A673 (cell line): ENCODE results near the gene MYBL2. TPM values are rescaled to one million over a fixed set of nuclear protein-coding genes. Genes with fewer than 3 reads are reported as not detected.

Source experiments
- BruUV-seq: library from RNA; stranded (reverse); fragments of 400-500 nt; replicated peaks from 2 replicates; lab custom pipeline; 2021; lab: Mats Ljungman, UMichigan
- CTCF ChIA-PET: fragments of 300-600 bp; sonication (Branson Sonifier 250); formaldehyde crosslinking; loops from one replicate; lab custom pipeline; 2022; ENCODE audit warnings: antibody characterized with exemption; lab: Charles Lee
- POLR2A ChIA-PET: fragments of 300-600 bp; sonication (Branson Sonifier 250); formaldehyde crosslinking; loops from one replicate; lab custom pipeline; 2022; ENCODE audit warnings: antibody characterized with exemption; ENCODE audit not compliant: low non-redundant PET; lab: Charles Lee
- DNase-seq: peaks from one replicate; pipeline ENCODE4 v3.0.0-alpha.2; 2015; ENCODE audit warnings: low spot score
- H3K27ac ChIP-seq: fragments of 200-600 bp; sonication (generic); 2 replicates; pipeline ENCODE4 v1.5.1; 2016; ENCODE audit warnings: mixed run types, low read depth, mild to moderate bottlenecking, mixed read lengths, antibody characterized with exemption, low read length; ENCODE audit not compliant: poor library complexity, severe bottlenecking
- H3K27me3 ChIP-seq: fragments of 200-600 bp; sonication (generic); replicated peaks from 2 replicates; pipeline ENCODE4 v1.6.1; 2017; ENCODE audit warnings: mixed run types, low read depth, mild to moderate bottlenecking, mixed read lengths, antibody characterized with exemption, low read length; ENCODE audit not compliant: insufficient read depth, poor library complexity
- H3K36me3 ChIP-seq: fragments of 200-600 bp; sonication (generic); 2 replicates; pipeline ENCODE4 v1.6.1; 2016; ENCODE audit warnings: mixed run types, mild to moderate bottlenecking, mixed read lengths, antibody characterized with exemption, low read length; ENCODE audit not compliant: insufficient read depth, poor library complexity, severe bottlenecking
- H3K4me1 ChIP-seq: fragments of 200-600 bp; sonication (generic); 2 replicates; pipeline ENCODE4 v1.6.1; 2017; ENCODE audit warnings: mixed run types, mild to moderate bottlenecking, mixed read lengths, antibody characterized with exemption, low read length; ENCODE audit not compliant: insufficient read depth, poor library complexity, severe bottlenecking
- H3K4me3 ChIP-seq: fragments of 200-600 bp; sonication (generic); 2 replicates; pipeline ENCODE4 v1.5.1; 2016; ENCODE audit warnings: low read depth, mixed run types, mild to moderate bottlenecking, mixed read lengths, low read length; ENCODE audit not compliant: poor library complexity, severe bottlenecking
- H3K9me3 ChIP-seq: fragments of 200-600 bp; sonication (generic); 2 replicates; pipeline ENCODE4 v1.6.1; 2016; ENCODE audit warnings: mixed run types, low read depth, mild to moderate bottlenecking, mixed read lengths, antibody characterized with exemption, low read length; ENCODE audit not compliant: poor library complexity, severe bottlenecking
- EZH2 ChIP-seq: fragments of 200-600 bp; sonication (generic); IDR thresholded peaks from 2 replicates; pipeline ENCODE4 v1.6.1; 2017; ENCODE audit warnings: borderline replicate concordance, low read depth, mild to moderate bottlenecking, mixed read lengths, antibody characterized with exemption, low read length; ENCODE audit not compliant: poor library complexity, severe bottlenecking
- intact Hi-C: fragments of 100-400 bp; cut with micrococcal nuclease; formaldehyde crosslinking; loops from one replicate; pipeline ENCODE4 v1.10.0; 2022; ENCODE audit not compliant: unreplicated experiment
- total RNA-seq: library from RNA; stranded (reverse); gene quantifications from 2 replicates; pipeline ENCODE4 v1.2.3, GENCODE V29; 2021
- TF ChIP-seq, protein P1 (sequence below): fragments of 300-800, 200-600 bp; sonication (generic); conservative IDR thresholded peaks from 2 replicates; pipeline ENCODE4 v1.5.1; 2017; ENCODE audit warnings: low read depth, mild to moderate bottlenecking, antibody characterized with exemption, low read length, moderate library complexity, mixed read lengths

Gene MYBL2
- total RNA-seq, 1 experiment from 2014 or later = 256 TPM

GRCh38 chr20:43716757-43717615, 50.1 kb downstream of the MYBL2 start:
- BruUV-seq = no TSS peak
- H3K4me3 ChIP-seq = no peak overlapping the region
- TF ChIP-seq, protein P1, sequence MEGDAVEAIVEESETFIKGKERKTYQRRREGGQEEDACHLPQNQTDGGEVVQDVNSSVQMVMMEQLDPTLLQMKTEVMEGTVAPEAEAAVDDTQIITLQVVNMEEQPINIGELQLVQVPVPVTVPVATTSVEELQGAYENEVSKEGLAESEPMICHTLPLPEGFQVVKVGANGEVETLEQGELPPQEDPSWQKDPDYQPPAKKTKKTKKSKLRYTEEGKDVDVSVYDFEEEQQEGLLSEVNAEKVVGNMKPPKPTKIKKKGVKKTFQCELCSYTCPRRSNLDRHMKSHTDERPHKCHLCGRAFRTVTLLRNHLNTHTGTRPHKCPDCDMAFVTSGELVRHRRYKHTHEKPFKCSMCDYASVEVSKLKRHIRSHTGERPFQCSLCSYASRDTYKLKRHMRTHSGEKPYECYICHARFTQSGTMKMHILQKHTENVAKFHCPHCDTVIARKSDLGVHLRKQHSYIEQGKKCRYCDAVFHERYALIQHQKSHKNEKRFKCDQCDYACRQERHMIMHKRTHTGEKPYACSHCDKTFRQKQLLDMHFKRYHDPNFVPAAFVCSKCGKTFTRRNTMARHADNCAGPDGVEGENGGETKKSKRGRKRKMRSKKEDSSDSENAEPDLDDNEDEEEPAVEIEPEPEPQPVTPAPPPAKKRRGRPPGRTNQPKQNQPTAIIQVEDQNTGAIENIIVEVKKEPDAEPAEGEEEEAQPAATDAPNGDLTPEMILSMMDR = no peak
- TF ChIP-seq EZH2 = no peak
- H3K4me1 ChIP-seq = no peaks in the 10 kb centered on the region
- POLR2A ChIA-PET = no interaction called here
- no peak overlapping the region for H3K27ac ChIP-seq
- DNase-seq = no peak
- CTCF ChIA-PET = no interaction called here
- intact Hi-C loops = no loop called here
- H3K36me3 ChIP-seq = peaks cover 27% of the 10 kb centered on the region
- H3K9me3 ChIP-seq = no peaks in the 10 kb centered on the region
- no peaks in the 10 kb centered on the region for H3K27me3 ChIP-seq

DNA sequence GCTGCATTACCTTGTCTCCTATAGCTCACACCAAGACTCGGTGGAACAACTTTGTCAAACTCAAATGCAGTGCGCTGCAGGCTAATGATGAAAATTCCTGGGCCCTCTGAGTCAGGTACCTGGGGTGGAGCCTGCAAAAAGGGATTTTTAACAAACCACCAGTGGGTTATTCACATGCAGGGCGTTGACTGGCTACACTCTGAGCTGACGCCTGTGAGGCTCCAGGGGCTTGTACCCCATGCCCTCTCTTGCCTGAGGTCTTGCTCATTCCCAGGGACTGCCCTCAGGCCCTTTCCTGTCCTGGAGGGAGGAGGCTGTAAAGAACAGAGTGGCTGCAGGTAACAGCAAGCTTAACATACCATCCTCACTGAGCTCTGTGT, 50.7 kb downstream of the MYBL2 start:
- H3K36me3 ChIP-seq = peaks cover 22% of the 10 kb centered on the region
- H3K4me3 ChIP-seq = no peak overlapping the region
- no peak overlapping the region for H3K27ac ChIP-seq
- BruUV-seq = no TSS peak
- H3K9me3 ChIP-seq = no peaks in the 10 kb centered on the region
- no peaks in the 10 kb centered on the region for H3K4me1 ChIP-seq
- TF ChIP-seq EZH2 = no peak
- TF ChIP-seq, protein P1 = no peak
- POLR2A ChIA-PET = no interaction called here
- CTCF ChIA-PET = no interaction called here
- DNase-seq = no peak
- no peaks in the 10 kb centered on the region for H3K27me3 ChIP-seq
- intact Hi-C loops = no loop called here

DNA sequence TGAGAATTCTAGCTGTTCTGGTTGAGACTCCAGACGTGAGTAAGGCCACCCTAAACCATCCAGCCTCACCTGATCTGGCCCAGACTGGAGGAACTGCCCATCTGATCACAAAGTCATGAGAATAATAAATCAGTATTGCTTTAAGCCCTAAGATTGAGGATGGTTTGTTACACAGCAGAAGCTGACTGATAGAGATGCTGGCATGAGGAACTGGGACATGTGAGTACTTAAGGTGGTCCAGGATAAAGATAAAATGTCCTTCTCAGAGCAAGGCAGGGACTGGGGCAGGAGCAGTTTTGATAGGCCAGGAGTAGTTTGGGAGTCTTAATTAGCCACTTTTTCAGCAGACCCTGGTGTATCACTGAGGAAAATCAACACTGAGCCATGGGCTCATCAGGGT, 53.1 kb downstream of the MYBL2 start:
- intact Hi-C loops = no loop called here
- H3K4me3 ChIP-seq = no peak overlapping the region
- BruUV-seq = no TSS peak
- peaks cover 10% of the 10 kb centered on the region for H3K36me3 ChIP-seq
- DNase-seq = no peak
- TF ChIP-seq EZH2 = no peak
- TF ChIP-seq, protein P1 = no peak
- no peak overlapping the region for H3K27ac ChIP-seq
- no peaks in the 10 kb centered on the region for H3K27me3 ChIP-seq
- ChIA-PET CTCF (no interaction called here), POLR2A (no interaction called here)
- H3K9me3 ChIP-seq = no peaks in the 10 kb centered on the region
- no peaks in the 10 kb centered on the region for H3K4me1 ChIP-seq
